Fibroblast of upper back skin (primary cell): Measurements from ENCODE around the gene CAPN3.

Source experiments
- DNase-seq: peaks from one replicate; pipeline ENCODE4 v3.0.0-alpha.2; 2013

CAPN3 gene

GRCh38 chr15:42358141-42358540, 1.2 kb upstream of the CAPN3 start:
- DNase-seq: no peak

- DNase-seq: no peak
Observed at GRCh38 chr15:42359985-42360384, 684 bp downstream of the CAPN3 start.

- no peak for DNase-seq
Observed at GRCh38 chr15:42360535-42361112, 1.3 kb downstream of the CAPN3 start.

- no peak for DNase-seq
Observed at GRCh38 chr15:42363487-42363886, 4.2 kb downstream of the CAPN3 start.

- no peak for DNase-seq
Observed at GRCh38 chr15:42363942-42364341, 4.6 kb downstream of the CAPN3 start.

GRCh38 chr15:42364529-42364928, 5.2 kb downstream of the CAPN3 start:
- peak; percentile 18 for DNase-seq

GRCh38 chr15:42365921-42366550, 6.7 kb downstream of the CAPN3 start:
- no peak for DNase-seq

GRCh38 chr15:42367041-42367440, 7.7 kb downstream of the CAPN3 start:
- no peak for DNase-seq

- DNase-seq: peak; percentile 8
Observed at GRCh38 chr15:42368096-42368495, 8.8 kb downstream of the CAPN3 start.

GRCh38 chr15:42371096-42371495, 11.8 kb downstream of the CAPN3 start:
- peak; percentile 30 for DNase-seq

GRCh38 chr15:42373274-42373673, 14.0 kb downstream of the CAPN3 start:
- no peak for DNase-seq

GRCh38 chr15:42373936-42374335, 14.6 kb downstream of the CAPN3 start:
- DNase-seq: no peak

GRCh38 chr15:42374810-42375209, 15.5 kb downstream of the CAPN3 start:
- DNase-seq: no peak

- no peak for DNase-seq
Observed at GRCh38 chr15:42375252-42375651, 16.0 kb downstream of the CAPN3 start.

GRCh38 chr15:42375941-42376340, 16.6 kb downstream of the CAPN3 start:
- DNase-seq: no peak

GRCh38 chr15:42378011-42378410, 18.7 kb downstream of the CAPN3 start:
- no peak for DNase-seq

GRCh38 chr15:42384597-42384996, 25.3 kb downstream of the CAPN3 start:
- DNase-seq: no peak

- DNase-seq: peak; percentile 54
Observed at GRCh38 chr15:42385206-42385979, 26.1 kb downstream of the CAPN3 start.

- no peak for DNase-seq
Observed at GRCh38 chr15:42385980-42386700, 26.8 kb downstream of the CAPN3 start.

- DNase-seq: no peak
Observed at GRCh38 chr15:42387603-42388002, 28.3 kb downstream of the CAPN3 start.

GRCh38 chr15:42392309-42393024, 33.2 kb downstream of the CAPN3 start:
- no peak for DNase-seq

- no peak for DNase-seq
Observed at GRCh38 chr15:42394106-42394505, 34.8 kb downstream of the CAPN3 start.

GRCh38 chr15:42395838-42396237, 36.5 kb downstream of the CAPN3 start:
- DNase-seq: no peak
